GM12872 (cell line): ENCODE data around the gene ASH1L.

Experiments
- CTCF ChIP-seq: IDR thresholded peaks from 3 replicates; pipeline ENCODE4 v1.5.1; 2011; ENCODE audit warnings: low read depth, mild to moderate bottlenecking, low read length, moderate library complexity; ENCODE audit not compliant: insufficient read depth

ASH1L gene

GRCh38 chr1:155574077-155574476, 11.5 kb upstream of the ASH1L start:
- TF ChIP-seq CTCF, result no peak

GRCh38 chr1:155570593-155570990, 8.0 kb upstream of the ASH1L start:
- TF ChIP-seq CTCF, result no peak

- TF ChIP-seq CTCF, result no peak
Observed at GRCh38 chr1:155569988-155570592, 7.5 kb upstream of the ASH1L start.

- TF ChIP-seq CTCF, result no peak
Observed at GRCh38 chr1:155555915-155556314, 6.7 kb downstream of the ASH1L start.

- TF ChIP-seq CTCF, result no peak
Observed at GRCh38 chr1:155553349-155553748, 9.3 kb downstream of the ASH1L start.

GRCh38 chr1:155548706-155549105, 13.9 kb downstream of the ASH1L start:
- TF ChIP-seq CTCF, result no peak

GRCh38 chr1:155540000-155540874, 22.4 kb downstream of the ASH1L start:
- no peak for TF ChIP-seq CTCF
